Tibial nerve (tissue), 3 donors: ENCODE measurements around the gene GNA14.

Source experiments
- POLR2A ChIP-seq, 2 donors: fragments of 450-650 bp; IDR thresholded peaks; one replicate each; pipeline ENCODE4 v1.6.1; 2017; ENCODE audit warnings: antibody characterized with exemption in 2 of 2, mild to moderate bottlenecking in 2 of 2, moderate library complexity in 2 of 2
- TF ChIP-seq, protein P1 (sequence below), 5 experiments: fragments of 200-600 bp in 3 of 5; fragments of 450-650 bp in 2 of 5; sonication (generic) in 3 of 5; IDR thresholded peaks; one replicate each; pipeline ENCODE4 v1.5.1; 2016 to 2019; ENCODE audit warnings: antibody characterized with exemption in 5 of 5, mild to moderate bottlenecking in 3 of 5, moderate library complexity in 2 of 5

DNA sequence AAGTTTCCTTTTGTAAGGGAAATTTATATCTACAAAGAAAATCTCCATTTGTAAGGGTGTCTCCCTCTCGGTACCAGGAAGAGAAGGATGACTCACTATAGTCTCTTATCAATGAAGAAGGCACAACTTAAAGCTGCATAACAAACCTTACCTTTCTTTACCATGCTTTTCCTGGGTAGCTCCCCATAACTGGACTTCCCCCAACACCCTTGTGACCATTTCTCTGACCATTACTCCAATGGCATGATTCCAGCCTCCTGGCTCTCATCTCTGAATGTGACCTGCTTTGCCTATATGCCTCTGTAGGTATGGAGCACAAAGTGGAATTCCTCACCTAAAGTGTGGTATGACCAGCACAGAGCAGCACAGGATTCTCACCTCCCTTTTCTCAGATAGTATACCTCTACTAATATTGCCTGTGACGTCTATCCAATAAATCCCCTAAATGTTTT is 62.8 kb downstream of the GNA14 start:
- no peak for TF ChIP-seq POLR2A (IDR thresholded peaks at IDR 0.05)
- TF ChIP-seq, protein P1, sequence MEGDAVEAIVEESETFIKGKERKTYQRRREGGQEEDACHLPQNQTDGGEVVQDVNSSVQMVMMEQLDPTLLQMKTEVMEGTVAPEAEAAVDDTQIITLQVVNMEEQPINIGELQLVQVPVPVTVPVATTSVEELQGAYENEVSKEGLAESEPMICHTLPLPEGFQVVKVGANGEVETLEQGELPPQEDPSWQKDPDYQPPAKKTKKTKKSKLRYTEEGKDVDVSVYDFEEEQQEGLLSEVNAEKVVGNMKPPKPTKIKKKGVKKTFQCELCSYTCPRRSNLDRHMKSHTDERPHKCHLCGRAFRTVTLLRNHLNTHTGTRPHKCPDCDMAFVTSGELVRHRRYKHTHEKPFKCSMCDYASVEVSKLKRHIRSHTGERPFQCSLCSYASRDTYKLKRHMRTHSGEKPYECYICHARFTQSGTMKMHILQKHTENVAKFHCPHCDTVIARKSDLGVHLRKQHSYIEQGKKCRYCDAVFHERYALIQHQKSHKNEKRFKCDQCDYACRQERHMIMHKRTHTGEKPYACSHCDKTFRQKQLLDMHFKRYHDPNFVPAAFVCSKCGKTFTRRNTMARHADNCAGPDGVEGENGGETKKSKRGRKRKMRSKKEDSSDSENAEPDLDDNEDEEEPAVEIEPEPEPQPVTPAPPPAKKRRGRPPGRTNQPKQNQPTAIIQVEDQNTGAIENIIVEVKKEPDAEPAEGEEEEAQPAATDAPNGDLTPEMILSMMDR (IDR thresholded peaks at IDR 0.05), result no peak
